ENCODE results near the gene GLTPD2.

GLTPD2 gene

DNA sequence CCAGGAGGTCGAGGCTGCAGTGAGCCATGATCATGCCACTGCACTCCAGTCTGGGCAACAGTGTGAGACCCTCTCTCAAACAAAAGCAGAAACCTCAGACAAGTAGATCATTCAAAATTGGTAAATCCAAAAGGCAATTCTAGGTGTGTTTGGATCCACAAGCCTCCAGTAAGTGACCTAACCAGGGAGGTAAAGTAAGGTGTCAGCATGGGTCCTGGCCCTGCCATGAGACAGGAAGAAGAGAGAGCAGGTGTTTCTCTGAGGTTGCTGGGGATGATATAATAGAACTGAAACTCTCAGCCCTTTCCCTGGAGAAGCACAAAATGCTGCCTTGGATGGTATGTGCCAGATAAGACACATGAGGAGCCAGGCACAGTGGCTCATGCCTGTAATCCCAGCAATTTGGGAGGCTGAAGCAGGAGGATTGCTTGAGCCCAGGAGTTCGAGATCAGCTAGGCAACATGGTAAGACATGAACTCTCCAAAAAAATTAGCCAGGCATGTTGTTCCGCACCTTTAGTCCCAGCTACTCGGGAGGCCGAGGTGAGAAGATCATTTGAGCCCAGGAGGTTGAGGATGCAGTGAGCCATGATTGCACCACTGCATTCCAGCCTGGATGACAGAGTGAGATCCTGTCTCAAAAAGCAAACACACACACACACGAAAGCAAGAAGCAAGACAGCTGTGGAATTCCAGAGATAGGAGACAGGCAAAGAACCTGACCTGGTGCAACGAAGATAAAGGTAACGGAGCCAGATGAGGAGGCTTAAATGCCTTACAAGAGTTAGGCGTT, 10.6 kb upstream of the GLTPD2 start:
- TF ChIP-seq ZNF565 (CRISPR knock-in tag; conservative IDR thresholded peaks at IDR 0.05; ENCODE audit: low read depth), result no peak
- no peak for TF ChIP-seq POU6F1 (CRISPR knock-in tag; IDR thresholded peaks at IDR 0.05; ENCODE audit: borderline replicate concordance, low read depth)
- no peak for TF ChIP-seq ISL1 (CRISPR knock-in tag; IDR thresholded peaks at IDR 0.05)
- TF ChIP-seq TCF4 (CRISPR knock-in tag; IDR thresholded peaks at IDR 0.05; ENCODE audit: borderline replicate concordance), result no peak
- TF ChIP-seq PPARA (CRISPR knock-in tag; IDR thresholded peaks at IDR 0.05; ENCODE audit: borderline replicate concordance), result no peak
- no peak for TF ChIP-seq ESRRG (CRISPR knock-in tag; IDR thresholded peaks at IDR 0.05)
- TF ChIP-seq CSRNP3 (CRISPR knock-in tag; IDR thresholded peaks at IDR 0.05), result no peak
- TF ChIP-seq ZFP30 (CRISPR knock-in tag; IDR thresholded peaks at IDR 0.05), result no peak
- TF ChIP-seq BACH2 (CRISPR knock-in tag; IDR thresholded peaks at IDR 0.05; ENCODE audit: borderline replicate concordance), result no peak
- TF ChIP-seq ZNF8 (CRISPR knock-in tag; IDR thresholded peaks at IDR 0.05), result no peak
- TF ChIP-seq RARB (CRISPR knock-in tag; IDR thresholded peaks at IDR 0.05), result no peak
- no peak for TF ChIP-seq TOX (CRISPR knock-in tag; IDR thresholded peaks at IDR 0.05; ENCODE audit: borderline replicate concordance)
- no peak for TF ChIP-seq TSHZ2 (CRISPR knock-in tag; IDR thresholded peaks at IDR 0.05)
- no peak for TF ChIP-seq GLIS3 (CRISPR knock-in tag; IDR thresholded peaks at IDR 0.05)
- TF ChIP-seq CSDC2 (CRISPR knock-in tag; IDR thresholded peaks at IDR 0.05), result no peak
- TF ChIP-seq OSR1 (CRISPR knock-in tag; IDR thresholded peaks at IDR 0.05), result no peak
- TF ChIP-seq PATZ1 (CRISPR knock-in tag; IDR thresholded peaks at IDR 0.05; ENCODE audit: borderline replicate concordance), result no peak
- TF ChIP-seq ZC3H10 (CRISPR knock-in tag; IDR thresholded peaks at IDR 0.05), result no peak
- no peak for TF ChIP-seq ZNF70 (CRISPR knock-in tag; IDR thresholded peaks at IDR 0.05)
- TF ChIP-seq SNAI2 (CRISPR knock-in tag; IDR thresholded peaks at IDR 0.05), result no peak
- no peak for ATAC-seq

DNA sequence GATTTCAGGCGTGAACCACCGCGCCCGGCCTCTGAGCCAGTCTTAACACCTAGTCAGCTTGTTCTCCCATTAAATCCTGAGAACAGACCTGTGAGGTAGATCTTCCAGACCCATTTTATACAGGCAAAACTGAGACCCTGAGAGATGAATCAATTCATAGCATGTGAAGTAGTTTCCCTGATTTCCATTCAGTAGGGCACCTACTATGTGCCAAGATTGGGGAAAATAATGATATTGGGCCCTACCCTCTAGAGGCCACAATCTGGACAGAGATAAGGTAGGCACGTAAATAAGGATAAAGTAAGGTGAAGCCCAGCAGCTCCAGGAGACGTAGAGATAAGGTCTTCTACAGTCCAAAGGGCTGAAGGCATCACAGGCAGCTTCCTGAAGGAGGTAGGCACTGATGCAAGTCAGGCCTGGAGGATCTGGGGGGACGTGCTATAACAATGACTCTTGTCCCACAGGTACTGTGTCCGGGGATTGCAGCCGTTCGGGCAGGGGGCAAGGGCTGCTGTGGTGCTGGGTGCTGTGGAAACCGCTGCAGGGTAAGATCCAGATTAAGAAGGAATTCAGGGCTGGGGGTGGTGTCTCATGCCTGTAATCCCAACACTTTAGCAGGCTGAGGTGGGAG, 8.3 kb upstream of the GLTPD2 start:
- no peak for ATAC-seq
- TF ChIP-seq SNAI2 (CRISPR knock-in tag; IDR thresholded peaks at IDR 0.05) (no peak), TCF4 (CRISPR knock-in tag; IDR thresholded peaks at IDR 0.05; ENCODE audit: borderline replicate concordance) (no peak), ARNTL (CRISPR knock-in tag; IDR thresholded peaks at IDR 0.05; ENCODE audit: borderline replicate concordance, low read depth) (no peak), ZNF70 (CRISPR knock-in tag; IDR thresholded peaks at IDR 0.05) (no peak), ZFP3 (CRISPR knock-in tag; IDR thresholded peaks at IDR 0.05) (no peak), BACH2 (CRISPR knock-in tag; IDR thresholded peaks at IDR 0.05; ENCODE audit: borderline replicate concordance) (no peak), TSHZ2 (CRISPR knock-in tag; IDR thresholded peaks at IDR 0.05) (no peak), ZC3H10 (CRISPR knock-in tag; IDR thresholded peaks at IDR 0.05) (no peak), RARB (CRISPR knock-in tag; IDR thresholded peaks at IDR 0.05) (no peak), CSRNP3 (CRISPR knock-in tag; IDR thresholded peaks at IDR 0.05) (no peak), ZNF565 (CRISPR knock-in tag; conservative IDR thresholded peaks at IDR 0.05; ENCODE audit: low read depth) (no peak), GLIS3 (CRISPR knock-in tag; IDR thresholded peaks at IDR 0.05) (no peak), POU6F1 (CRISPR knock-in tag; IDR thresholded peaks at IDR 0.05; ENCODE audit: borderline replicate concordance, low read depth) (no peak), CSDC2 (CRISPR knock-in tag; IDR thresholded peaks at IDR 0.05) (no peak), OSR1 (CRISPR knock-in tag; IDR thresholded peaks at IDR 0.05) (no peak), ZFP30 (CRISPR knock-in tag; IDR thresholded peaks at IDR 0.05) (no peak), ZNF8 (CRISPR knock-in tag; IDR thresholded peaks at IDR 0.05) (no peak), TOX (CRISPR knock-in tag; IDR thresholded peaks at IDR 0.05; ENCODE audit: borderline replicate concordance) (no peak)
